Measurements from ENCODE around the gene RALGAPB. TPM values are rescaled to one million over a fixed set of nuclear protein-coding genes. Genes with fewer than 3 reads are reported as not detected.

Gene RALGAPB
- polyA plus RNA-seq, 1 of the 3 experiments (the other 2 are of a cell fraction): 10.8 TPM

- H3F3A ChIP-seq (replicated peaks; ENCODE audit: insufficient read depth): no peaks in the 10 kb centered on the region
- TF ChIP-seq PBX3 (IDR thresholded peaks at IDR 0.05): no peak
- TF ChIP-seq REST (IDR thresholded peaks at IDR 0.05; ENCODE audit: low read depth, low read length): no peak
- TF ChIP-seq NRF1 (IDR thresholded peaks at IDR 0.05; ENCODE audit: low read depth, low read length): no peak
- TF ChIP-seq MEF2A (IDR thresholded peaks at IDR 0.05; ENCODE audit: borderline replicate concordance, low read depth): no peak
- no peak for TF ChIP-seq TCF12 (IDR thresholded peaks at IDR 0.05)
- TF ChIP-seq FOXJ3 (CRISPR knock-in tag; IDR thresholded peaks at IDR 0.05): no peak
- TF ChIP-seq NFIC (IDR thresholded peaks at IDR 0.05; ENCODE audit: borderline replicate concordance): no peak
- TF ChIP-seq RCOR1 (IDR thresholded peaks at IDR 0.05; ENCODE audit: low read length): no peak
- TF ChIP-seq FOSL2 (IDR thresholded peaks at IDR 0.05; ENCODE audit: borderline replicate concordance, low read depth): no peak
- no peak for TF ChIP-seq TEAD4 (IDR thresholded peaks at IDR 0.05; ENCODE audit: borderline replicate concordance, insufficient read depth)
- no peak for TF ChIP-seq SMC3 (IDR thresholded peaks at IDR 0.05; ENCODE audit: low read depth, low read length)
- TF ChIP-seq RAD21 (IDR thresholded peaks at IDR 0.05; ENCODE audit: low read length): no peak
- no peak for TF ChIP-seq EP300 (IDR thresholded peaks at IDR 0.05; ENCODE audit: borderline replicate concordance in 1 of 2, low read depth in 1 of 2, low read length in 1 of 2)
- no peak for TF ChIP-seq YY1 (IDR thresholded peaks at IDR 0.05; ENCODE audit: low read depth)
- TF ChIP-seq POLR2AphosphoS5 (IDR thresholded peaks at IDR 0.05; ENCODE audit: low read depth, low read length): no peak
- TF ChIP-seq ELF1 (IDR thresholded peaks at IDR 0.05): no peak
- H3K4me3 ChIP-seq (ENCODE audit: low read depth in 2 of 2, low read length in 1 of 2): no peak overlapping the region
- H3K36me3 ChIP-seq (replicated peaks in 1 of 2; ENCODE audit: control insufficient read depth in 1 of 2, insufficient read depth in 2 of 2, low read length in 1 of 2): peaks cover 49 to 60% of the 10 kb centered on the region in 2 experiments
- H3K79me2 ChIP-seq (ENCODE audit: insufficient read depth): no peaks in the 10 kb centered on the region
- no peaks in the 10 kb centered on the region for H3K4me1 ChIP-seq (ENCODE audit: control insufficient read depth in 1 of 2, insufficient read depth in 2 of 2, low read depth in 1 of 2, low read length in 1 of 2)
- H3K9ac ChIP-seq: no peak overlapping the region
- H2AFZ ChIP-seq (ENCODE audit: low read depth): no peak overlapping the region
- no peaks in the 10 kb centered on the region for H3K27me3 ChIP-seq (ENCODE audit: insufficient read depth)
- no peaks in the 10 kb centered on the region for H3K9me2 ChIP-seq
- H3K27ac ChIP-seq (ENCODE audit: low read depth in 2 of 2, low read length in 1 of 2): no peak overlapping the region
- no peaks in the 10 kb centered on the region for H3K9me3 ChIP-seq
- CTCF ChIA-PET: interaction anchor here (1.1 kb wide), 1 partner anchor 67 kb away, joined by 3 read pairs; the partner anchor contains the start of gene SNHG17
- DNase-seq: no peak
- WGBS (ENCODE audit: low lambda C conversion rate): 100% methylated on average over 2 of the region's 2 CpGs
- POLR2A ChIA-PET: no interaction called here
- no peak overlapping the region for H3K4me2 ChIP-seq
- H4K20me1 ChIP-seq (ENCODE audit: insufficient read depth): no peaks in the 10 kb centered on the region; the same call in 1 of the 2 replicates
These were observed 29.3 kb downstream of the RALGAPB start for GRCh38 chr20:38501858-38502436.

Data from SK-N-SH (cell line).